ENCODE results near the gene TSKS. TPM values are rescaled to one million over a fixed set of nuclear protein-coding genes. Genes with fewer than 3 reads are reported as not detected.

TSKS gene, protein sequence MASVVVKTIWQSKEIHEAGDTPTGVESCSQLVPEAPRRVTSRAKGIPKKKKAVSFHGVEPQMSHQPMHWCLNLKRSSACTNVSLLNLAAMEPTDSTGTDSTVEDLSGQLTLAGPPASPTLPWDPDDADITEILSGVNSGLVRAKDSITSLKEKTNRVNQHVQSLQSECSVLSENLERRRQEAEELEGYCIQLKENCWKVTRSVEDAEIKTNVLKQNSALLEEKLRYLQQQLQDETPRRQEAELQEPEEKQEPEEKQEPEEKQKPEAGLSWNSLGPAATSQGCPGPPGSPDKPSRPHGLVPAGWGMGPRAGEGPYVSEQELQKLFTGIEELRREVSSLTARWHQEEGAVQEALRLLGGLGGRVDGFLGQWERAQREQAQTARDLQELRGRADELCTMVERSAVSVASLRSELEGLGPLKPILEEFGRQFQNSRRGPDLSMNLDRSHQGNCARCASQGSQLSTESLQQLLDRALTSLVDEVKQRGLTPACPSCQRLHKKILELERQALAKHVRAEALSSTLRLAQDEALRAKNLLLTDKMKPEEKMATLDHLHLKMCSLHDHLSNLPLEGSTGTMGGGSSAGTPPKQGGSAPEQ
- total RNA-seq (under 1 TPM in 1 of 4 donors, not detected in 3; 0.83 TPM), polyA plus RNA-seq (1 to 10 TPM in 1 of 3 donors, under 1 TPM in 1, not detected in 1; 0.36 to 1.2 TPM)

DNA sequence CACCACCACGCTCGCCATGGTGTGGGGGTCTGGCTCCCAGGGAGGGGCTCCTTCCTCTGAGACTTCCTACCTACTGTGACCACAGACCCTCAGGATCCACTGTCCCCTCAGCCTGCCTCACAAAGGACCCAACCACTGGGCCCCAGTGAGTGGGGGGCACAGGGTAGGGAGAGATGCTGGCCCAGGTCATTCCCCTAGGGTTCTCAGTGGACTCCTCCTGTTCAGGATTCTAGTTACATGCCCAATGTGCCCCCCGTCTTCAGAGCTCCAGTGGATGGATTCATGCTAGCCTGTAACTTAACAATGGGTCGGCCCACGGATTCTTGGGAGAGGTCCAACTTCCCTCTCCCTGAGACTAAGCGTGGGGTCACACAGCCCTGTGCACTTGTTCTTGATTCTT, at the start of gene TSKS:
Gene TSKS (minus strand): TSS at position 77 of the 400 bp plus-strand sequence. CDS start 59 bp downstream, at position 18.
- Histone ChIP-seq H3K36me3 (no peaks in the 10 kb centered on the region), H3K27me3 (no peaks in the 10 kb centered on the region), H3K4me3 (no peak within 1 kb of the TSS), H3K9me3 (no peaks in the 10 kb centered on the region), H3K4me1 (peaks cover 0 to 17% (median 16%) of the 10 kb centered on the region in 4 donors), H3K27ac (no peak within 1 kb of the TSS)
- DNase-seq, result no peak
- no peak for TF ChIP-seq EP300 (IDR thresholded peaks at IDR 0.05)
- no peak for TF ChIP-seq POLR2A (IDR thresholded peaks at IDR 0.05)
- TF ChIP-seq, protein P1, sequence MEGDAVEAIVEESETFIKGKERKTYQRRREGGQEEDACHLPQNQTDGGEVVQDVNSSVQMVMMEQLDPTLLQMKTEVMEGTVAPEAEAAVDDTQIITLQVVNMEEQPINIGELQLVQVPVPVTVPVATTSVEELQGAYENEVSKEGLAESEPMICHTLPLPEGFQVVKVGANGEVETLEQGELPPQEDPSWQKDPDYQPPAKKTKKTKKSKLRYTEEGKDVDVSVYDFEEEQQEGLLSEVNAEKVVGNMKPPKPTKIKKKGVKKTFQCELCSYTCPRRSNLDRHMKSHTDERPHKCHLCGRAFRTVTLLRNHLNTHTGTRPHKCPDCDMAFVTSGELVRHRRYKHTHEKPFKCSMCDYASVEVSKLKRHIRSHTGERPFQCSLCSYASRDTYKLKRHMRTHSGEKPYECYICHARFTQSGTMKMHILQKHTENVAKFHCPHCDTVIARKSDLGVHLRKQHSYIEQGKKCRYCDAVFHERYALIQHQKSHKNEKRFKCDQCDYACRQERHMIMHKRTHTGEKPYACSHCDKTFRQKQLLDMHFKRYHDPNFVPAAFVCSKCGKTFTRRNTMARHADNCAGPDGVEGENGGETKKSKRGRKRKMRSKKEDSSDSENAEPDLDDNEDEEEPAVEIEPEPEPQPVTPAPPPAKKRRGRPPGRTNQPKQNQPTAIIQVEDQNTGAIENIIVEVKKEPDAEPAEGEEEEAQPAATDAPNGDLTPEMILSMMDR (IDR thresholded peaks at IDR 0.05), result no peak
- no peak for TF ChIP-seq POLR2AphosphoS5 (IDR thresholded peaks at IDR 0.05)
- WGBS, 2 donors, result 80 to 86% methylated on average over 6 of the region's 6 CpGs
- intact Hi-C loops (cut with DNase I), result no loop called here

DNA sequence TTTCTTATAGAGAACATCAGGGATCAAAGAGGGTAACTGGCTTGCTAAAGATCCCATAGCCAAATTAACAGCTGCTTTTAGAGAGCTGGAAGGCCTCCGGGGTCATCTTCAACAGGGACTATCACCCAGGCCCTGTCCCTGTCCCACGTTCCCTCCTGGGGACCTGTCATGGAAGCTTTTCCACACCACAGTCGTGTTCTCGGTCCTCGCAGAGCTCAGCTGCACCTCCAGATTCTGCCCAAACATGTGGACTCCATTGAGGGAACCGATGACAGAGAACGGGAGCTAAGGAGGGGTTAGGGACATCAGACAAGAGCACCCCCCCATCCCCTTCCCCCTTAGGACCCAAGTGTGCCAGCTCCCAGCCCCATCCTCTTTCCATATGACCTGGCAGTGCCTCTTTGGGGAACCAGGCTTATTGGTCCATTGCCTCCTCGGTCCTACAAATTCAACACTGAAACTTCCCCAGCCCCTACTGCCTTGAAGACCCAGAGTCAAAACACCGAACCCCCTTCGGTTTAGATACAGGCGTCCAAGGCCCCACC, 49.4 kb upstream of the TSKS start:
- intact Hi-C loops (cut with DNase I), result loop anchor here (2.0 kb wide), 2 partner anchors 46 to 64 kb away; partner anchors contain the start of genes AKT1S1, AP2A1 and TBC1D17
- H3K9me3 ChIP-seq, result no peaks in the 10 kb centered on the region
- WGBS, 2 donors, result 52 to 59% methylated on average over 11 of the region's 11 CpGs

DNA sequence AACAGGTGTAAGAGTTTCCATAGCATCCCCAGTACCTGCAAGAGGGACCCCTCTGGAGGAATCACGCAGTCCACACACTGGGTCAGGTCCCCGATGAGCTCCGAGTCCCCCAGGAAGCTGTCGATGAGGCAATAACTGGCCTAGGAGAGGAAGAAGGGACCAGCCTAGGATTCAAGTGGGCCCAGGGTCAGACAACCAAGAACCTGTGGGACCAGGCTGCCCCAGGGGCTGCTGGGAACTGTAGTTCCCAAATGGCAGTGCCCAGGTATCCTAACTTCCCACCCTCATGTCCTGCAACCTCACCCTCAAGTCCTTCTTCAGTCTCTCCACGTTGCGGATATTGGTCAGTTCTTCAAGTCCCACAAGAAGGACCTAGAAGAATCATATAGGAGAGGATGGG, 48.2 kb upstream of the TSKS start:
- intact Hi-C loops (cut with DNase I), result no loop called here
- WGBS, 2 donors, result 93 to 95% methylated on average over 6 of the region's 6 CpGs
- no peaks in the 10 kb centered on the region for H3K9me3 ChIP-seq
- no peaks in the 10 kb centered on the region for H3K27me3 ChIP-seq
- peaks cover 0 to 14% (median 0%) of the 10 kb centered on the region in 4 donors for H3K36me3 ChIP-seq
- H3K4me3 ChIP-seq, result no peak overlapping the region
- TF ChIP-seq, protein P1 (IDR thresholded peaks at IDR 0.05), result no peak
- TF ChIP-seq POLR2A (IDR thresholded peaks at IDR 0.05), result no peak
- TF ChIP-seq EP300 (IDR thresholded peaks at IDR 0.05), result no peak
- no peak for TF ChIP-seq POLR2AphosphoS5 (IDR thresholded peaks at IDR 0.05)
- H3K27ac ChIP-seq, result no peak overlapping the region
- no peak for DNase-seq
- H3K4me1 ChIP-seq, result peaks cover 0 to 33% (median 24%) of the 10 kb centered on the region in 4 donors

More for the DNA sequence above, 49.4 kb upstream of the TSKS start:
- Histone ChIP-seq H3K4me3 (peak overlapping the region; percentile 39 to 72 (median 57)), H3K36me3 (peaks cover 0 to 3% (median 0%) of the 10 kb centered on the region in 4 donors), H3K4me1 (peaks cover 0 to 38% (median 32%) of the 10 kb centered on the region in 4 donors), H3K27me3 (no peaks in the 10 kb centered on the region), H3K27ac (peak overlapping the region; percentile 84 to 91 (median 86))
- no peak for DNase-seq
- no peak for TF ChIP-seq POLR2AphosphoS5 (IDR thresholded peaks at IDR 0.05)

DNA sequence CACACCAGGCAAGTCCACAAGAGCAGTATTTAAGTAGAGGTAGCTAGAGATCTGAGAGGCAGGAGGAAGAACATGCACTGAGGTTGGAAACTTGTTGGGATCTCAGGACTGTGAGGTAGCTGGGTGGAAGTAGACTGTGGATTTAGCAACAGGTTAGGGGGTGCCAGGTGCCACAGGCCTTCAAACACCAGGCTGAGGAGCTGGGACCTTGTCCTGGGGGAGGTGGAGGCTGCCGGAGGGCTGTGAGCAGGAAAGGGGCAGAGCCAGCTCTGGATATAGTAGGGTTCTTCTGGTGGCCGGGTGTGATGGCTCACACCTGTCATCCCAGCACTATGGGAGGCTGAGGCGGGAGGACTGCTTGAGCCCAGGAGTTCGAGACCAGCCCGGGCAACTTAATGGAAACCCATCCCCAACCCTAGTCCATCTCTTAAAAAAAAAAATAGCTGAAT, 46.9 kb upstream of the TSKS start:
- no peak for TF ChIP-seq EP300 (IDR thresholded peaks at IDR 0.05)
- TF ChIP-seq, protein P1 (IDR thresholded peaks at IDR 0.05), result no peak
- TF ChIP-seq POLR2AphosphoS5 (IDR thresholded peaks at IDR 0.05), result no peak
- TF ChIP-seq POLR2A (IDR thresholded peaks at IDR 0.05), result no peak
- Histone ChIP-seq H3K27me3 (no peaks in the 10 kb centered on the region), H3K4me1 (peaks cover 0 to 33% (median 24%) of the 10 kb centered on the region in 4 donors), H3K36me3 (peaks cover 0 to 27% (median 0%) of the 10 kb centered on the region in 4 donors), H3K9me3 (no peaks in the 10 kb centered on the region), H3K4me3 (peak overlapping the region; percentile 51 to 69 (median 66)), H3K27ac (peak overlapping the region; percentile 79 to 85 (median 83))
- 93 to 95% methylated on average over 5 of the region's 5 CpGs for WGBS, 2 donors
- no peak for DNase-seq
- intact Hi-C loops (cut with DNase I), result no loop called here

Data from sigmoid colon (tissue), 7 donors.